LNCAP (cell line): ENCODE data around the gene DIRAS1.

Source experiments
- CTCF ChIP-seq: fragments of 450-650 bp; IDR thresholded peaks from 2 replicates; pipeline ENCODE4 v1.5.1; 2017; ENCODE audit warnings: mild to moderate bottlenecking

DIRAS1 gene

DNA sequence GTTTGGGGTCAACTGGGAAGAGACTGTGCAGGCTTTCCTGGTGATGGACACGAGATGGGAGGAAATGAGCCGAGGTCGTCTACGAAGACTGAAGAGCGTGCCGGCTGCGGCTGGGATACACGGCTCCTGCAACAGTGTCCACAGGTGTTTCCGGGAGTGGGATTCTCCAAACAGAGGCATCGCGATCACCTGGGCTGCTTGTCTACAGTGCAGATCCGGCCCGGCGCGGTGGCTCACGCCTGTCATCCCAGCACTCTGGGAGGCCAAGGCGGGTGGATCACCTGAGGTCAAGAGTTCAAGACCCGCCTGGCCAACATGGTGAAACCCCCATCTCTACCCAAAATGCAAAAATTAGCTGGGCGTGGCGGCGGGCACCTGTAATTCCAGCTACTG is 30.3 kb upstream of the DIRAS1 start:
- TF ChIP-seq CTCF: no peak

GRCh38 chr19:2750808-2751437 is 29.8 kb upstream of the DIRAS1 start:
- no peak for TF ChIP-seq CTCF

DNA sequence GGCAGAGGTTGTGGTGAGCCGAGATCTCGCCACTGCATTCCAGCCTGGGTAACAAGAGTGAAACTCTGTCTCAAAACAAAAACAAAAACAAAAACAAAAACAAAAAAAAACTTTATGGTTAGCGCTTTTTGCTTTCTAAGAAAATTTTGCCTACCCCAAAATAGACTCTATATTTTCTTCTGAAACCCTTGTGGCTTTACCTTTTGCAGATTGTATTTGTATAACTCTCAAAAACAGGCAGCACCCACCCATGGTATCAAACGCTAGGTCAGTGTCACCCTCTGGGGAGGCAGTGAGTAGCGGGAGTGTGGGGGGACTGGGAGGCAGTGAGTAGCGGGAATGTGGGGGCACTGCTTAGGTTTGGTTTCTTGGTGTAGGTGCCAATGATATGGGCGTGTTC is 26.2 kb upstream of the DIRAS1 start:
- no peak for TF ChIP-seq CTCF

- TF ChIP-seq CTCF: no peak
Observed at GRCh38 chr19:2744113-2744512, 22.9 kb upstream of the DIRAS1 start.

DNA sequence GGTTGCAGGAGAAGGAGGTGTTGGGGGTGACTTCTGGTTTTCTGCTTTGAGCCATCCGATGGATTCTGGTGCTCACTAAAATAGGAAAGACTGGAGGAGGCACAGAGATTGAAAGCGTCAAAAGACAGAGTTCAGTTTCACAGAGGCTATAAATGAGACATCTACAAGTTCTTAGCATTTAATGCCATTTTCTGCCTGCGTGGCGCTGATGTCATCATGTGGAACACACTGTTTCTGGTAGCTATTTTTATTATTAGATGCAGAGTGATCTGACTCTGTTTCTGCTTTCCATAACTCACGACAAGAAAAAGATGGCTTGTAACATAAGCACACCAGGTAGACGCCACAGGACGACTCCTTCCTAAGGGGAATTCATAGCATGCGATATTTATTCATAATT is 21.9 kb upstream of the DIRAS1 start:
- TF ChIP-seq CTCF: no peak

DNA sequence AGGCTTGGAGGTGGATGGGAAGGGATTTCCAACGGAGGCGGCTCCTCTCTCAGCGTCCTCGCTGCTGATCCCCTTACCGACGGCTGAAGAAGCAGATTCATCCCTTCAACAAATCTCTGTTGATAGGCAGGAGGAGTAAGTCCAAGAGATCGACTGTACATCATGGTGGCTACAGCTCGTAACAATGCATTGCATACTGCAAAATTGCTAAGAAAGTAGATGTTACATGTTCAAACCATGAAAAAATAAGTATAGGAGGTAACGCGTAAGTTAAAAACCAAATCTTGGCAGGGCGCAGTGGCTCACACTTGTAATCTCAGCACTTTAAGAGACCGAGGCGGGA is 19.1 kb upstream of the DIRAS1 start:
- no peak for TF ChIP-seq CTCF

- no peak for TF ChIP-seq CTCF
Observed at GRCh38 chr19:2739602-2740313, 18.6 kb upstream of the DIRAS1 start, which contains the start of gene SLC39A3. Gene SLC39A3 (minus strand): TSS chr19:2740017. CDS start chr19:2737257, 2,760 bp downstream.
